B cell (primary cell): ENCODE results near the gene NPHS1. TPM values are rescaled to one million over a fixed set of nuclear protein-coding genes. Genes with fewer than 3 reads are reported as not detected.

Experiments
- ATAC-seq: fragments of 200-7000 bp; cut with Tn5 transposase; one replicate; pipeline ENCODE4 v1.10.0; 2021; ENCODE audit warnings: low read depth, mild to moderate bottlenecking, moderate number of reproducible peaks, moderate library complexity
- CTCF ChIA-PET: fragments of 350-600 bp; sonication (Branson Sonifier 250); formaldehyde crosslinking; loops from one replicate; lab custom pipeline; 2021; ENCODE audit warnings: antibody characterized with exemption, inconsistent platforms; lab: Charles Lee
- POLR2A ChIA-PET: fragments of 350-600 bp; sonication (Branson Sonifier 250); formaldehyde crosslinking; loops from one replicate; lab custom pipeline; 2021; ENCODE audit warnings: antibody characterized with exemption; lab: Charles Lee
- DNase-seq: peaks from one replicate; pipeline ENCODE4 v3.0.0; 2013
- H2AFZ ChIP-seq: 2 replicates; pipeline ENCODE4 v1.6.1; 2012; ENCODE audit warnings: mild to moderate bottlenecking, low read depth, low read length; ENCODE audit not compliant: insufficient read depth, poor library complexity, severe bottlenecking
- H3K27ac ChIP-seq, 2 donors: 1 replicate in 1 of 2; 2 replicates in 1 of 2; pipeline ENCODE4 v1.5.1; 2012 to 2013; ENCODE audit warnings: low read length in 2 of 2, mild to moderate bottlenecking in 2 of 2, moderate library complexity in 1 of 2
- H3K27me3 ChIP-seq, 4 experiments: fragments of 200-600 bp in 1 of 4; sonication (generic) in 1 of 4; replicated peaks in 1 of 4; 1 replicate in 2 of 4; 2 replicates in 2 of 4; pipeline versions ENCODE4 v1.6.1 to v1.7.0; 2013 to 2016; ENCODE audit warnings: low read length in 3 of 4, mild to moderate bottlenecking in 2 of 4, mixed read lengths in 1 of 4, moderate library complexity in 1 of 4; ENCODE audit not compliant: insufficient read depth in 4 of 4, control insufficient read depth in 3 of 4; ENCODE audit errors: control extremely low read depth in 1 of 4
- H3K36me3 ChIP-seq, 2 experiments: replicated peaks in 1 of 2; 1 replicate in 1 of 2; 2 replicates in 1 of 2; pipeline versions ENCODE4 v1.6.1 to v1.7.1; 2013; ENCODE audit warnings: low read length in 1 of 2; ENCODE audit not compliant: insufficient read depth in 2 of 2, control insufficient read depth in 1 of 2; ENCODE audit errors: control extremely low read depth in 1 of 2, extremely low read depth in 1 of 2
- H3K4me1 ChIP-seq, 2 donors: fragments of 200-600 bp in 1 of 2; sonication (generic) in 1 of 2; 1 replicate in 1 of 2; 2 replicates in 1 of 2; pipeline versions ENCODE4 v1.5.1 to v1.6.1; 2013 to 2017; ENCODE audit warnings: low read length in 2 of 2; ENCODE audit not compliant: control insufficient read depth in 2 of 2, insufficient read depth in 2 of 2
- H3K4me2 ChIP-seq: replicated peaks from 2 replicates; pipeline ENCODE3; 2012; ENCODE audit warnings: mild to moderate bottlenecking, low read depth, low read length; ENCODE audit not compliant: poor library complexity, severe bottlenecking
- H3K4me3 ChIP-seq, 5 experiments: fragments of 200-600 bp in 1 of 5; sonication (generic) in 1 of 5; 1 replicate in 3 of 5; 2 replicates in 2 of 5; pipeline versions ENCODE4 v1.5.1 to v1.7.0; 2011 to 2016; ENCODE audit warnings: low read length in 4 of 5, mild to moderate bottlenecking in 4 of 5, low read depth in 2 of 5, control low read depth in 1 of 5, moderate library complexity in 1 of 5; ENCODE audit not compliant: insufficient read depth in 1 of 5; ENCODE audit errors: control extremely low read depth in 1 of 5, extremely low read depth in 1 of 5
- H3K79me2 ChIP-seq: fragments of 200-600 bp; sonication (generic); one replicate; pipeline ENCODE4 v1.6.0; 2016; ENCODE audit warnings: low read length; ENCODE audit not compliant: control insufficient read depth, insufficient read depth
- H3K9ac ChIP-seq: fragments of 200-600 bp; sonication (generic); 2 replicates; pipeline ENCODE4 v1.6.1; 2017; ENCODE audit warnings: mild to moderate bottlenecking, low read length, moderate library complexity
- H3K9me3 ChIP-seq, 3 donors: one replicate each; pipeline versions ENCODE4 v1.6.1 to v1.7.1; 2013; ENCODE audit warnings: low read length in 2 of 3; ENCODE audit not compliant: control insufficient read depth in 2 of 3, insufficient read depth in 1 of 3; ENCODE audit errors: control extremely low read depth in 1 of 3
- H4K20me1 ChIP-seq: 2 replicates; pipeline ENCODE4 v1.6.0; 2012; ENCODE audit warnings: mild to moderate bottlenecking, low read length; ENCODE audit not compliant: insufficient read depth, control insufficient read depth, poor library complexity, severe bottlenecking
- H3K27ac Mint-ChIP-seq: one replicate; pipeline ENCODE4 v1.8.0; 2021; ENCODE audit warnings: mixed read lengths
- H3K27me3 Mint-ChIP-seq: one replicate; pipeline ENCODE4 v1.8.0; 2021; ENCODE audit warnings: mixed read lengths
- H3K4me1 Mint-ChIP-seq: one replicate; pipeline ENCODE4 v1.8.0; 2021; ENCODE audit warnings: mixed read lengths
- H3K4me3 Mint-ChIP-seq: one replicate; pipeline ENCODE4 v1.8.0; 2021; ENCODE audit warnings: mixed read lengths
- H3K9me3 Mint-ChIP-seq: one replicate; pipeline ENCODE4 v1.8.0; 2022; ENCODE audit warnings: mixed read lengths; ENCODE audit not compliant: insufficient read depth
- CTCF ChIP-seq: fragments of 200-600 bp; IDR thresholded peaks from one replicate; pipeline ENCODE4 v1.8.0; 2022; ENCODE audit warnings: antibody characterized with exemption, mild to moderate bottlenecking
- EZH2 ChIP-seq: IDR thresholded peaks from 2 replicates; pipeline ENCODE4 v1.6.1; 2012; ENCODE audit warnings: borderline replicate concordance, low read depth, mild to moderate bottlenecking, moderate library complexity, low read length; ENCODE audit not compliant: insufficient read depth, poor library complexity, severe bottlenecking
- WGBS: methylation state at CpG from one replicate; pipeline ENCODE4 v1.1.5; 2013; ENCODE audit warnings: missing lambda C conversion rate; ENCODE audit not compliant: insufficient coverage; 5-methylcytosine and 5-hydroxymethylcytosine counted together
- intact Hi-C: fragments of 100-400 bp; cut with micrococcal nuclease; formaldehyde crosslinking; loops from one replicate; pipeline ENCODE4 v1.10.0; 2022
- polyA plus RNA-seq: library from polyadenylated mRNA; depleted of rRNA; stranded (reverse); fragments of >200 nt; gene quantifications from 2 replicates; pipeline ENCODE4 v1.2.3, GENCODE V29; 2012
- total RNA-seq, 2 donors: library from RNA; stranded (reverse); fragments of 120-200 nt in 1 of 2; gene quantifications; 1 replicate in 1 of 2; 2 replicates in 1 of 2; pipeline versions ENCODE4 v1.2.3 to v1.2.4, GENCODE V29; 2013 to 2022

Gene NPHS1
- total and polyA plus RNA-seq, 2 donors (not counting 1 experiment from before 2014, with no cell fraction given) = not detected

DNA sequence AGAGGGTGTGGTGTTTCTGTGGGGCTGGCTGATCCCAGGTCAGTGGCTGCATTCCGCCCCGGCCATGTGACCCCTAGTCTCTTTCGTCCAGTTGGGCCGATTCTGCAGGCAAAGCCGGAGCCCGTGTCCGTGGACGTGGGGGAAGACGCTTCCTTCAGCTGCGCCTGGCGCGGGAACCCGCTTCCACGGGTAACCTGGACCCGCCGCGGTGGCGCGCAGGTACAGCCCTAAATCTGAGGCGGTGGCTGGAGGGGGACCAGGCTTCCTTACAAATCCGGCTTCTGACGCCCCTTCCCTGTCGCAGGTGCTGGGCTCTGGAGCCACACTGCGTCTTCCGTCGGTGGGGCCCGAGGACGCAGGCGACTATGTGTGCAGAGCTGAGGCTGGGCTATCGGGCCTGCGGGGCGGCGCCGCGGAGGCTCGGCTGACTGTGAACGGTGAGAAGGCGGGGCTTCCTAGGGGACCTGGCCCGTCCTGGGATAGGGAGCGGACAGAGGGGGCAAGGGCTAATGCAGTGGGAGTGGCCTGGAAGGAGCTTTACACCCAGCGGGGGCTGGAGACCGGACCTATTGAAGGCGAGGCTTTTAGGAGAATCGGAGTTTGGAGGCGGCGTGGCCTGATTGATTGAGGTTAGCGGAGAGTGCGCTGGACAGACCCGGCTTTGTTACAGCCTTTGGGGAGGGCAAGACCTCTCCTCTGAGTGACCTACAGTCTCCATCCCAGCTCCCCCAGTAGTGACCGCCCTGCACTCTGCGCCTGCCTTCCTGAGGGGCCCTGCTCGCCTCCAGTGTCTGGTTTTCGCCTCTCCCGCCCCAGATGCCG lies 8.7 kb upstream of the NPHS1 start:
- Histone ChIP-seq H3K27me3 (peaks cover 0 to 75% (median 22%) of the 10 kb centered on the region in 4 experiments), H3K4me3 (no peak overlapping the region), H3K9ac (no peak overlapping the region), H3K36me3 (no peaks in the 10 kb centered on the region), H4K20me1 (no peaks in the 10 kb centered on the region), H3K4me2 (peak overlapping the region; percentile 28), H2AFZ (peak overlapping the region; percentile 38), H3K27ac (no peak overlapping the region), H3K4me1 (peaks cover 21 to 26% of the 10 kb centered on the region in 2 donors), H3K9me3 (peaks cover 0 to 31% (median 0%) of the 10 kb centered on the region in 3 donors), H3K79me2 (no peaks in the 10 kb centered on the region)
- no peak for TF ChIP-seq CTCF
- ChIA-PET CTCF (no interaction called here), POLR2A (no interaction called here)
- 14% methylated on average over 53 of the region's 55 CpGs for WGBS
- Mint-ChIP-seq H3K4me1 (peaks cover 11% of the 10 kb centered on the region), H3K9me3 (no peaks in the 10 kb centered on the region), H3K27me3 (peaks cover 65% of the 10 kb centered on the region), H3K27ac (no peak overlapping the region), H3K4me3 (no peak overlapping the region)
- peak; percentile 30 for DNase-seq
- no peak for ATAC-seq
- intact Hi-C loops = no loop called here

DNA sequence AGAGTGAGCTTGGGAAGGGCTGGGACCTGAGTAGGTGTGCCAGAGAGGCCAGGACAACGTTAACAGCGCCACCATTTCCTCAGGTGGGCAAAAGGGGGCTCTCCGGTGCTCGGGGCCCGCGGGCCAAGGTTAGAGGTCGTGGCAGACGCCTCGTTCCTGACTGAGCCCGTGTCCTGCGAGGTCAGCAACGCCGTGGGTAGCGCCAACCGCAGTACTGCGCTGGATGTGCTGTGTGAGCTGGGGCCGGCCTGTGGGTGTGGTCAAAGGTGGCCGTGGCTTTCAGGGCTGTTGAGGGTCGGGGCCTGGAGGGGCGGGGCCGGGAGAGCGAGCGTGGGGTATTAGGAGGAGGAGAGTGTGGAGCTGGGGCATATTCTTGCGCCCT lies 8.1 kb upstream of the NPHS1 start:
- Histone ChIP-seq H3K4me2 (no peak overlapping the region), H3K79me2 (no peaks in the 10 kb centered on the region), H3K4me3 (no peak overlapping the region), H3K36me3 (no peaks in the 10 kb centered on the region), H3K9ac (no peak overlapping the region), H3K27me3 (peaks cover 0 to 75% (median 25%) of the 10 kb centered on the region in 4 experiments), H4K20me1 (no peaks in the 10 kb centered on the region), H3K4me1 (peaks cover 21 to 28% of the 10 kb centered on the region in 2 donors), H2AFZ (no peak overlapping the region), H3K9me3 (peaks cover 0 to 31% (median 0%) of the 10 kb centered on the region in 3 donors), H3K27ac (no peak overlapping the region)
- intact Hi-C loops = no loop called here
- Mint-ChIP-seq H3K4me1 (peaks cover 11% of the 10 kb centered on the region), H3K27me3 (peaks cover 63% of the 10 kb centered on the region), H3K4me3 (no peak overlapping the region), H3K27ac (no peak overlapping the region), H3K9me3 (no peaks in the 10 kb centered on the region)
- ChIA-PET CTCF (interaction anchor here (1.3 kb wide), 1 partner anchor 23 kb away, joined by 3 read pairs; no protein-coding TSS in a partner anchor), POLR2A (no interaction called here)
- WGBS = 12% methylated on average over 24 of the region's 24 CpGs
- peak; percentile 7 for DNase-seq
- no peak for ATAC-seq
- no peak for TF ChIP-seq CTCF
- no peak for TF ChIP-seq EZH2
